Measurements from ENCODE around the gene ADAMTS2. TPM values are rescaled to one million over a fixed set of nuclear protein-coding genes. Genes with fewer than 3 reads are reported as not detected.

The ADAMTS2 gene
- total RNA-seq, 1 donor from 2014 or later = 93.2 TPM

DNA sequence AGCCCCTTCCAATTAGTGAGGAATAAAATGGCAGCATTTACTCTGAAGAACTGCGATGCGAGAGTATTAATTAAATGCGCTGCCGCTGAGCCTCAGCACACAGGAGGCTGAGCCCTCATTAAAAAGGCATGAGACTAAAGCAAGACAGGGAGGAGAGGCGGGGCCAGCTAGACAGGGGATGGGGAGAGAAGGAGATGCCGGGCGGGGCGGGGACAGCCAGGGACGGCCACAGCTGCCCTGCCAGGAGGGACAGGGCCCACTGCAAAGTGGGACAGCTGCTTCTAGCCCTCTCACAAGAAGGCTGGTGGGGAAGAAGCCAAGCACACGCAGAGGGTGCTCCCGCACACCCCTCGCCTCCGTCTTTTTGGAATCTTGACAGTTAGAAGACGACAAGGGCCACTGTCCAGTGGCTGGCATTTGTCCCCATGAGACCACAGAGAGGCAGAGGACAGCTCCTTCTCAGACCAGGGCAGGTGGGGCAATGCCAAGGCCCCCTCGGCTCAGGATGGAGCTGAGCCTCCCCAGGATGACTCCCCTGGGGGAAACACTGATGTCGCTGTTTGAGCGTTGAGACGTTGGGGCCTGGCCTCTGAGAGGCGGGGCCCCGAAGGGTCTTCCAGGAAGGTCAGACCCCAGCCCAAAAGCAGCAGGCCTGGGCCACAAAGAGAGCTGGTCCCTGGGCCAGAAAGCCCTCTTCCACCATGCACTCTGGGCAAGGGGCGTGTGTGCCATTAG is 26.9 kb downstream of the ADAMTS2 start:
- no peak overlapping the region for H3K27ac Mint-ChIP-seq (ENCODE audit: unreplicated experiment)

DNA sequence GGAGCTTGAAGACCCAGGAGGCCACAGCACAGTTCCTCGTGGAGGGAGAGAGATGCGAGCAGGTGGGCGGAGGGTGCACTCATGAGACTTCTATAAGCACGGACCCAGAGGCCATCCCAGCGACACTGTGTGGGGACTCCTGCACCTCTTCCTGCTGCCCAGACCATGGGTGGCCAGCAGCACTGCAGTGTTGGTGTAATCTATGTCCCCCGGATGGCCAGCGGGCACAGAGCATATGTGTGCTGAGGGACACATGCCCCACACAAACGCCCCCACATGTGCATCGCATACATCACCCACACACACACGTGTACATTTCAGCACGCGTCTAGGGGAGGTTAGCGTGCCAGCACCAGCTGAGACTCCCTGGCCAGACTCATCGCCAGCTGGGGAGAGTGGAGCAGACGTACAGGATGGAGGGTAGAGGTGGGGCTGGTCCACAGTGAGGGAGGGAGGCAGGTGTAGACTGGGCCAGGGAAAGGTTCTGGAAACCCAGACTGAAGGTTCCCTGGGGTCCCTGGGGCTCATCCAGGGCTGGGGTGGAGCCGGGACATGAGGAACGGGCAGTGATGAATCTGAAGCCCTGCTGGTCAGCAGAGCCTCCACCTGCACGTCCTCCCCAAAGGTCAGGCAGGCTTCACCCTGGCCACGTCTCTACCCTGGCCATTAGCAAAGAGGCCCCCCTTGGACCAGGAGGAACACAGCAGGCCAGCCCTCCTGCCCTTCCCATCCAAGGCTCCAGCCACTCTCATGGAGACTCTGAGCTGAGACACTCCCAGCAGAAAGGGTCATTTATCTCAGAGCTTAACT is 27.6 kb downstream of the ADAMTS2 start:
- Mint-ChIP-seq H3K27me3 (ENCODE audit: low read depth) (no peaks in the 10 kb centered on the region), H3K4me3 (ENCODE audit: unreplicated experiment) (no peak overlapping the region), H3K36me3 (ENCODE audit: low read depth) (peaks cover 4% of the 10 kb centered on the region), H3K27ac (ENCODE audit: unreplicated experiment) (no peak overlapping the region), H3K9me3 (ENCODE audit: low read depth) (peaks cover 7% of the 10 kb centered on the region), H3K4me1 (ENCODE audit: low read depth) (peaks cover 28% of the 10 kb centered on the region)
- peak; percentile 84 for DNase-seq (ENCODE audit: low spot score)
- TF ChIP-seq, protein P1, sequence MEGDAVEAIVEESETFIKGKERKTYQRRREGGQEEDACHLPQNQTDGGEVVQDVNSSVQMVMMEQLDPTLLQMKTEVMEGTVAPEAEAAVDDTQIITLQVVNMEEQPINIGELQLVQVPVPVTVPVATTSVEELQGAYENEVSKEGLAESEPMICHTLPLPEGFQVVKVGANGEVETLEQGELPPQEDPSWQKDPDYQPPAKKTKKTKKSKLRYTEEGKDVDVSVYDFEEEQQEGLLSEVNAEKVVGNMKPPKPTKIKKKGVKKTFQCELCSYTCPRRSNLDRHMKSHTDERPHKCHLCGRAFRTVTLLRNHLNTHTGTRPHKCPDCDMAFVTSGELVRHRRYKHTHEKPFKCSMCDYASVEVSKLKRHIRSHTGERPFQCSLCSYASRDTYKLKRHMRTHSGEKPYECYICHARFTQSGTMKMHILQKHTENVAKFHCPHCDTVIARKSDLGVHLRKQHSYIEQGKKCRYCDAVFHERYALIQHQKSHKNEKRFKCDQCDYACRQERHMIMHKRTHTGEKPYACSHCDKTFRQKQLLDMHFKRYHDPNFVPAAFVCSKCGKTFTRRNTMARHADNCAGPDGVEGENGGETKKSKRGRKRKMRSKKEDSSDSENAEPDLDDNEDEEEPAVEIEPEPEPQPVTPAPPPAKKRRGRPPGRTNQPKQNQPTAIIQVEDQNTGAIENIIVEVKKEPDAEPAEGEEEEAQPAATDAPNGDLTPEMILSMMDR (IDR thresholded peaks at IDR 0.05) = no peak

More for the DNA sequence above, 26.9 kb downstream of the ADAMTS2 start:
- DNase-seq (ENCODE audit: low spot score) = peak; percentile 53
- Mint-ChIP-seq H3K27me3 (ENCODE audit: low read depth) (no peaks in the 10 kb centered on the region), H3K4me3 (ENCODE audit: unreplicated experiment) (no peak overlapping the region), H3K9me3 (ENCODE audit: low read depth) (peaks cover 4% of the 10 kb centered on the region), H3K4me1 (ENCODE audit: low read depth) (peaks cover 35% of the 10 kb centered on the region), H3K36me3 (ENCODE audit: low read depth) (peaks cover 4% of the 10 kb centered on the region)
- TF ChIP-seq, protein P1 (IDR thresholded peaks at IDR 0.05) = no peak

DNA sequence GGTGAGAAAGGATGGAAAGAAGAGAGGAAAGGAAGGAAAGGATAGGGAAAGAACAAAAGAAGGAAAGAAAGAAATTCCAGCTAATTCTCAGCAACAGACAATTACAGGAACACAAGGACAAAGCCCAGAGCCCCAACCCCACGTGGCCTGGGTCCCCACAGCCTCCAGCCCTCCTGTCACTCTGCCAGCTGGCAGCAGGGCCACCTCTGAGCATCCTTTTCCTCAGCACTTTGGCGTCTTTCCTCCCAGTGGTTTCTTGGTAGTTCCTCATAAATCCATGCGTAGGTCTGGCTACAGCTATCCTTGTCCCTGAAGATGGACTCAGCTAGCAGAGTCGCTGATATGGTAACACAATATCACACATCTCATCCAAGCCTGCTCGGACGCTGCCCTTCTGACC is 28.3 kb downstream of the ADAMTS2 start:
- H3K36me3 Mint-ChIP-seq (ENCODE audit: low read depth) = peaks cover 4% of the 10 kb centered on the region
- H3K27me3 Mint-ChIP-seq (ENCODE audit: low read depth) = no peaks in the 10 kb centered on the region
- H3K4me1 Mint-ChIP-seq (ENCODE audit: low read depth) = peaks cover 26% of the 10 kb centered on the region
- H3K9me3 Mint-ChIP-seq (ENCODE audit: low read depth) = peaks cover 12% of the 10 kb centered on the region
- DNase-seq (ENCODE audit: low spot score) = peak; percentile 20
- H3K4me3 Mint-ChIP-seq (ENCODE audit: unreplicated experiment) = no peak overlapping the region
- TF ChIP-seq, protein P1 (IDR thresholded peaks at IDR 0.05) = no peak
- H3K27ac Mint-ChIP-seq (ENCODE audit: unreplicated experiment) = no peak overlapping the region

DNA sequence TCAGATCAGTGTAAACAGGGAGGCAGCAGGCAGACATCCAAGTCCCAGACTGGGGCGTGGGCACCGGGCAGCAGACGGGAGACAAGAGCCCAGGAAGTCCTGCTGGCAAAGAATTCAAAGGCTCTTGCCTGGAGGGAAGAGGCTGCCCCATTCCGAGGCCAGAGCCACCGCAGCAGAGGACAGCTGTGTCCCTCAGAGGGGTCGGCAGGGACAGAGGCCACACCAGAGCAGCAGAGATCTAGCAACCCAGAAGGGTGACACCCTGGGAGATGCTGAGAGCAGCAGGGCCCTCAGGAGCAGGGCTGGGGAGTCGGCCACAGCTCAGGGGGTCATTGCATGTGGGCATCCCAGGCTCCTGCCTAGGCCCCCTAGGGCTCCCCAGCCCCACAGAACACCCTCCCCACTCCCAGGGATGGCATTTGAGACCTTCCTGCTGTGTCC is 29.1 kb downstream of the ADAMTS2 start:
- Mint-ChIP-seq H3K9me3 (ENCODE audit: low read depth) (peaks cover 12% of the 10 kb centered on the region), H3K27ac (ENCODE audit: unreplicated experiment) (no peak overlapping the region), H3K36me3 (ENCODE audit: low read depth) (peaks cover 4% of the 10 kb centered on the region), H3K4me1 (ENCODE audit: low read depth) (peaks cover 26% of the 10 kb centered on the region), H3K27me3 (ENCODE audit: low read depth) (no peaks in the 10 kb centered on the region), H3K4me3 (ENCODE audit: unreplicated experiment) (no peak overlapping the region)
- TF ChIP-seq, protein P1 (IDR thresholded peaks at IDR 0.05) = no peak
- DNase-seq (ENCODE audit: low spot score) = peak; percentile 51

DNA sequence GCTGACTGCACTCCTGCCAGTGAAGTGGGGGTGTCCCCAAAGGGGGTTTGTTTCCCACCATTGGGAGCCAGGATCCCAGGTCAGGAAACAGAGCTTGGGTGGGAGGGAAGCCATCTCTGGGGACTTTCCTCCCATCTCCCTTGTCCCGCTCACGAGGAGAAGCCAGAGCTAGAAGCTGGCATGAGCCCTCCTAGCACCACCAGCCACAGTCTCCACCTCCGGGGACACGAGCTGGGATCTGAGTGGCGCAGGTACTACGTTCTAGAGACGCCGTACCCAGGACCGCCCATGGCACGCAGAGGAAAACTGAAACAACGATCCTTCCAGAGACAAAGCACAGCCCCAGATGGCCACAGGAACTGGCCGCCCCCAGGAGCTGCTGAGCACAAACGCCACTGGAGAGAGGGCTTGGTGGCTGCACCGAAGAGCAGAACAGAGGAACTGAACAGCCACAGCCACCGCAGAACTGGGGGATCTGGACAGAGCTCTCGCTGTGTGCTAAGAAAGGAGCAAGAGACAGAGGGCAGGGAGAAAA is 29.8 kb downstream of the ADAMTS2 start:
- peak; percentile 62 for DNase-seq (ENCODE audit: low spot score)
- Mint-ChIP-seq H3K4me3 (ENCODE audit: unreplicated experiment) (no peak overlapping the region), H3K9me3 (ENCODE audit: low read depth) (peaks cover 12% of the 10 kb centered on the region), H3K36me3 (ENCODE audit: low read depth) (peaks cover 4% of the 10 kb centered on the region), H3K27ac (ENCODE audit: unreplicated experiment) (no peak overlapping the region), H3K27me3 (ENCODE audit: low read depth) (no peaks in the 10 kb centered on the region), H3K4me1 (ENCODE audit: low read depth) (peaks cover 23% of the 10 kb centered on the region)
- TF ChIP-seq, protein P1 (IDR thresholded peaks at IDR 0.05) = no peak
